K562 (cell line): ENCODE data around the gene TMEM126A. TPM values are rescaled to one million over a fixed set of nuclear protein-coding genes. Genes with fewer than 3 reads are reported as not detected.
A peak's percentile ranks its signal among the peaks of the same experiment; 100 is the strongest.

ENCODE experiments used
- ATAC-seq: fragments of 200-7000 bp; cut with Tn5 transposase; 3 replicates; pipeline ENCODE4 v1.9.1; 2020; ENCODE audit warnings: moderate library complexity
- BruUV-seq: library from RNA; stranded (reverse); fragments of 400-500 nt; replicated peaks from 2 replicates; lab custom pipeline; 2021; lab: Mats Ljungman, UMichigan
- CTCF ChIA-PET: fragments of 300-600 bp; formaldehyde crosslinking; extraction: SDS; loops from one replicate; lab custom pipeline; 2021; ENCODE audit warnings: low intra/inter-chr PET ratio; lab: Yijun Ruan, JAX
- POLR2A ChIA-PET: fragments of 300-600, 350-650 bp; sonication (Branson Sonifier 250); formaldehyde crosslinking; extraction: SDS; loops from one replicate; lab custom pipeline; 2021; ENCODE audit warnings: antibody characterized with exemption, inconsistent platforms; lab: Yijun Ruan, JAX
- DNase-seq, 4 experiments: peaks; one replicate each; pipeline versions ENCODE4 v3.0.0 to v3.0.0-alpha.2; 2011 to 2018; ENCODE audit warnings: low spot score in 3 of 4, mixed read lengths in 3 of 4; ENCODE audit errors: extremely low read depth in 1 of 4
- FAIRE-seq: peaks from 2 replicates; lab custom pipeline; 2011; peaks lifted over from hg19 to GRCh38; lab: Jason Lieb, UNC
- H2AFZ ChIP-seq: 2 replicates; pipeline ENCODE4 v1.6.0; 2011; ENCODE audit warnings: low read depth, low read length, control low read depth, inconsistent platforms
- H3K27ac ChIP-seq: fragments of 200-600 bp; 3 replicates; pipeline ENCODE4 v1.8.0; 2011; ENCODE audit warnings: low read depth, mild to moderate bottlenecking, control low read depth, inconsistent platforms, low read length, moderate library complexity, mixed read lengths; ENCODE audit errors: extremely low read depth
- H3K27me3 ChIP-seq, 2 experiments: fragments of 300-600 bp in 1 of 2; 2 replicates in 1 of 2; 3 replicates in 1 of 2; pipeline versions ENCODE4 v1.6.0 to v1.8.0; 2011; ENCODE audit warnings: inconsistent platforms in 2 of 2, low read length in 2 of 2, mild to moderate bottlenecking in 1 of 2, mixed read lengths in 1 of 2, moderate library complexity in 1 of 2; ENCODE audit not compliant: control insufficient read depth in 2 of 2, insufficient read depth in 2 of 2
- H3K36me3 ChIP-seq: fragments of 300-600 bp; 3 replicates; pipeline ENCODE4 v1.8.0; 2011; ENCODE audit warnings: mild to moderate bottlenecking, low read length, inconsistent platforms; ENCODE audit not compliant: control insufficient read depth, insufficient read depth
- H3K4me1 ChIP-seq, 2 experiments: fragments of 200-600 bp in 1 of 2; replicated peaks in 1 of 2; 2 replicates in 1 of 2; 3 replicates in 1 of 2; pipeline versions ENCODE4 v1.5.1 to v1.8.0; 2011; ENCODE audit warnings: inconsistent platforms in 2 of 2, low read length in 2 of 2, mild to moderate bottlenecking in 1 of 2, mixed read lengths in 1 of 2, moderate library complexity in 1 of 2; ENCODE audit not compliant: control insufficient read depth in 2 of 2, insufficient read depth in 2 of 2
- H3K4me2 ChIP-seq: 2 replicates; pipeline ENCODE4 v1.6.1; 2011; ENCODE audit warnings: low read length, control low read depth, inconsistent platforms, mixed read lengths; ENCODE audit not compliant: insufficient read depth
- H3K4me3 ChIP-seq: fragments of 200-600 bp; sonication (generic), shearing (Covaris generic); 2 replicates; pipeline ENCODE4 v1.5.1; 2016; ENCODE audit warnings: control low read depth, inconsistent platforms
- H3K79me2 ChIP-seq: fragments of 200-600 bp; 3 replicates; pipeline ENCODE4 v1.8.0; 2011; ENCODE audit warnings: low read length, inconsistent platforms; ENCODE audit not compliant: control insufficient read depth, insufficient read depth
- H3K9ac ChIP-seq, 2 experiments: 2 replicates each; pipeline versions ENCODE4 v1.6.0 to v1.6.1; 2011; ENCODE audit warnings: low read depth in 2 of 2, low read length in 2 of 2, control low read depth in 1 of 2, inconsistent platforms in 1 of 2, mild to moderate bottlenecking in 1 of 2, mixed read lengths in 1 of 2; ENCODE audit not compliant: insufficient read depth in 1 of 2
- H3K9me1 ChIP-seq: one replicate; pipeline ENCODE4 v1.6.0; 2011; ENCODE audit warnings: inconsistent platforms, mild to moderate bottlenecking, low read length, moderate library complexity; ENCODE audit not compliant: control insufficient read depth, insufficient read depth
- H3K9me3 ChIP-seq: replicated peaks from 2 replicates; pipeline ENCODE4 v1.5.1; 2011; ENCODE audit warnings: low read depth, low read length, inconsistent platforms; ENCODE audit not compliant: control insufficient read depth, insufficient read depth
- H4K20me1 ChIP-seq: replicated peaks from 2 replicates; pipeline ENCODE4 v1.6.1; 2011; ENCODE audit warnings: low read length, inconsistent platforms, mixed read lengths; ENCODE audit not compliant: control insufficient read depth, insufficient read depth
- C11orf30 ChIP-seq: fragments of 450-650 bp; IDR thresholded peaks from 2 replicates; pipeline ENCODE4 v1.6.1; 2016; ENCODE audit warnings: low read depth, mild to moderate bottlenecking
- ELF4 ChIP-seq: fragments of 450-650 bp; formaldehyde crosslinking; IDR thresholded peaks from 2 replicates; pipeline ENCODE4 v1.4.0; 2022; ENCODE audit warnings: missing genetic modification characterization
- HMG20A ChIP-seq: fragments of 450-650 bp; formaldehyde crosslinking; conservative IDR thresholded peaks from 2 replicates; pipeline ENCODE4 v1.4.0; 2020; ENCODE audit warnings: mild to moderate bottlenecking, mixed read lengths
- LEF1 ChIP-seq: fragments of 450-650 bp; IDR thresholded peaks from 2 replicates; pipeline ENCODE4 v1.6.1; 2016; ENCODE audit warnings: mild to moderate bottlenecking
- MAFF ChIP-seq: IDR thresholded peaks from 2 replicates; pipeline ENCODE4 v1.6.1; 2012; ENCODE audit warnings: low read length, improper control_type of control experiment
- MAFG ChIP-seq: fragments of 450-650 bp; conservative IDR thresholded peaks from 2 replicates; pipeline ENCODE4 v1.6.1; 2016; ENCODE audit warnings: missing genetic modification characterization, missing compliant biosample characterization
- MAFK ChIP-seq: IDR thresholded peaks from 2 replicates; pipeline ENCODE4 v1.6.1; 2011; ENCODE audit warnings: low read length, improper control_type of control experiment
- RBM34 ChIP-seq: fragments of 200-400 bp; formaldehyde crosslinking; IDR thresholded peaks from 2 replicates; pipeline ENCODE4 v1.6.1; 2018; ENCODE audit warnings: low read length, borderline replicate concordance; ENCODE audit not compliant: insufficient read depth
- TAF15 ChIP-seq: fragments of 200-400 bp; formaldehyde crosslinking; IDR thresholded peaks from 2 replicates; pipeline ENCODE4 v1.6.1; 2017; ENCODE audit warnings: mild to moderate bottlenecking, low read depth, low read length, moderate library complexity
- TEAD2 ChIP-seq: fragments of 450-650 bp; IDR thresholded peaks from 2 replicates; pipeline ENCODE4 v1.6.1; 2016; ENCODE audit warnings: missing genetic modification characterization, control low read depth, missing compliant biosample characterization
- ZNF121 ChIP-seq: sonication (generic); formaldehyde crosslinking; conservative IDR thresholded peaks from 2 replicates; pipeline ENCODE4 v1.8.0; 2022; ENCODE audit warnings: missing genetic modification reagents
- ZNF197 ChIP-seq: fragments of 200-800 bp; sonication (Bioruptor generic); IDR thresholded peaks from 2 replicates; pipeline ENCODE4 v1.6.1; 2016; ENCODE audit warnings: low read depth, missing genetic modification characterization, missing compliant biosample characterization
- ZNF316 ChIP-seq: fragments of 450-650 bp; IDR thresholded peaks from 2 replicates; pipeline ENCODE4 v1.6.1; 2016
- ZNF707 ChIP-seq: fragments of 250-450 bp; sonication (Bioruptor Pico); conservative IDR thresholded peaks from 2 replicates; pipeline ENCODE4 v1.8.0; 2022; ENCODE audit warnings: inconsistent platforms, mild to moderate bottlenecking, moderate library complexity
- ZNF764 ChIP-seq: fragments of 250-450 bp; sonication (Bioruptor Pico); IDR thresholded peaks from 2 replicates; pipeline ENCODE4 v1.4.0; 2020; ENCODE audit warnings: low read depth, mild to moderate bottlenecking, moderate library complexity
- WGBS: fragments of 100-300 bp; shearing (Covaris generic); methylation state at CpG from one replicate; pipeline ENCODE4 v1.1.6; 2016; ENCODE audit warnings: low coverage, mixed read lengths; ENCODE audit not compliant: insufficient coverage; ENCODE audit errors: missing lambda C conversion rate; 5-methylcytosine and 5-hydroxymethylcytosine counted together
- in situ Hi-C: fragments of 300-500 bp; cut with MboI; formaldehyde crosslinking; loops from 4 replicates; pipeline ENCODE4 v1.15.0; 2018; ENCODE audit warnings: inconsistent platforms, mixed read lengths
- intact Hi-C: fragments of 100-400 bp; cut with micrococcal nuclease; formaldehyde crosslinking; loops from 2 replicates; pipeline ENCODE4 v1.14.2; 2022
- polyA plus RNA-seq, 8 experiments: library from polyadenylated mRNA; depleted of rRNA in 4 of 8; stranded (reverse) in 5 of 8; unstranded in 3 of 8; fragments of >200 nt; fragmentation: Nextera tagmentation in 2 of 8; fragmentation: Illumina TruSeq in 1 of 8; extraction: Ambion mirVana in 2 of 8; extraction: Trizol in 1 of 8; gene quantifications; 2 replicates each; pipeline versions ENCODE4 v1.2.1 to v1.2.3, GENCODE V29; 2011 to 2014; ENCODE audit warnings: inconsistent platforms in 1 of 8, missing spikeins in 1 of 8
- total RNA-seq, 7 experiments: library from RNA; depleted of rRNA in 6 of 7; stranded (reverse); fragments of >200 nt in 6 of 7; fragmentation: Illumina TruSeq in 2 of 7; extraction: Trizol in 2 of 7; gene quantifications; 2 replicates each; pipeline versions ENCODE4 v1.2.1 to v1.2.3, GENCODE V29; 2011 to 2021; ENCODE audit warnings: low replicate concordance in 1 of 7
- TF ChIP-seq, protein P1 (sequence below): fragments of 450-650 bp; formaldehyde crosslinking; IDR thresholded peaks from 2 replicates; pipeline ENCODE4 v1.4.0; 2020; ENCODE audit warnings: mild to moderate bottlenecking, mixed read lengths
- TF ChIP-seq, protein P2 (sequence below): sonication (generic); formaldehyde crosslinking; IDR thresholded peaks from 2 replicates; pipeline ENCODE4 v1.8.0; 2022; ENCODE audit warnings: mild to moderate bottlenecking, missing genetic modification reagents
- TF ChIP-seq, protein P3 (sequence below): fragments of 250-450 bp; sonication (Bioruptor Pico); IDR thresholded peaks from 2 replicates; pipeline ENCODE4 v1.4.0; 2020; ENCODE audit warnings: borderline replicate concordance
- TF ChIP-seq, protein P4 (sequence below): fragments of 250-450 bp; sonication (Bioruptor Pico); IDR thresholded peaks from 2 replicates; pipeline ENCODE4 v1.9.0; 2021; ENCODE audit warnings: mild to moderate bottlenecking
- TF ChIP-seq, protein P5 (sequence below): sonication (generic); formaldehyde crosslinking; IDR thresholded peaks from 2 replicates; pipeline ENCODE4 v1.8.0; 2022; ENCODE audit warnings: mild to moderate bottlenecking, low read depth, missing genetic modification reagents

The TMEM126A gene
- total and polyA plus RNA-seq, 9 of the 15 experiments (the other 6 are each of a cell fraction or from before 2014, with no cell fraction given) = 19.3 to 154 (median 56.3) TPM

DNA sequence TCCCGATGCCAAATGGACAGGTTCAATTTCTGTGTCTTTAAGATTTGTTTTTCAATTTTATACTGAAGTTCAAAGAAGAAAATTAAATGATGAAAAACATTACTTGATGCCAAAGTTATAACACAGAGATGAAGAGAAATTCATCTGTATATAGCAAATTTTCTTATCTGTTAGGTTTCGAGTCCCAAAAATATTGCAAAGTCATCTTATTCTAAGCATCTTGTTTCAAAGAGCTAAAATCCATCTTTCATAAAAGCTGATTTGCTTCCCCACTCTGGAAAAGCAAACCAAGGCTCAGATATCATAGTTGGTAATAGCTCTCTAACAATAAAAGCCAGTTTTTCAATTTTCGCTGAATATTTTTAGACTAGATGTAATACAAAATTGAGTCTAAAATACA, 57.2 kb downstream of the TMEM126A start:
- Histone ChIP-seq H3K27me3 (peaks cover 4% of the 10 kb centered on the region in 2 experiments; a peak in 2 of 5 replicates), H2AFZ (no peak overlapping the region), H3K9ac (no peak overlapping the region), H3K27ac (no peak overlapping the region), H3K9me3 (no peaks in the 10 kb centered on the region), H3K9me1 (no peaks in the 10 kb centered on the region), H3K4me1 (no peaks in the 10 kb centered on the region), H3K79me2 (no peaks in the 10 kb centered on the region), H4K20me1 (no peaks in the 10 kb centered on the region), H3K4me2 (no peak overlapping the region), H3K36me3 (no peaks in the 10 kb centered on the region), H3K4me3 (no peak overlapping the region)
- POLR2A ChIA-PET = interaction anchor here (0.6 kb wide), 1 partner anchor 627 kb away, joined by 3 read pairs; no protein-coding TSS in a partner anchor
- BruUV-seq = no TSS peak
- DNase-seq = no peak
- CTCF ChIA-PET = no interaction called here
- FAIRE-seq = no peak
- in situ Hi-C loops (no loop called here), intact Hi-C loops (no loop called here)
- 2% methylated on average over 3 of the region's 3 CpGs for WGBS
- no peak for ATAC-seq
- TF ChIP-seq TEAD2 (tag) (no peak), MAFF (peak; percentile 66), ZNF707 (no peak), C11orf30 (peak; percentile 74), LEF1 (no peak), ELF4 (no peak), ZNF197 (CRISPR knock-in tag) (no peak), HMG20A (CRISPR knock-in tag) (no peak), MAFG (tag) (peak; percentile 77), RBM34 (no peak), ZNF316 (peak; percentile 88), MAFK (peak; percentile 55; the same call in 1 of the 2 replicates), ZNF764 (CRISPR knock-in tag) (no peak), ZNF121 (no peak), TAF15 (no peak)
- TF ChIP-seq, protein P1, sequence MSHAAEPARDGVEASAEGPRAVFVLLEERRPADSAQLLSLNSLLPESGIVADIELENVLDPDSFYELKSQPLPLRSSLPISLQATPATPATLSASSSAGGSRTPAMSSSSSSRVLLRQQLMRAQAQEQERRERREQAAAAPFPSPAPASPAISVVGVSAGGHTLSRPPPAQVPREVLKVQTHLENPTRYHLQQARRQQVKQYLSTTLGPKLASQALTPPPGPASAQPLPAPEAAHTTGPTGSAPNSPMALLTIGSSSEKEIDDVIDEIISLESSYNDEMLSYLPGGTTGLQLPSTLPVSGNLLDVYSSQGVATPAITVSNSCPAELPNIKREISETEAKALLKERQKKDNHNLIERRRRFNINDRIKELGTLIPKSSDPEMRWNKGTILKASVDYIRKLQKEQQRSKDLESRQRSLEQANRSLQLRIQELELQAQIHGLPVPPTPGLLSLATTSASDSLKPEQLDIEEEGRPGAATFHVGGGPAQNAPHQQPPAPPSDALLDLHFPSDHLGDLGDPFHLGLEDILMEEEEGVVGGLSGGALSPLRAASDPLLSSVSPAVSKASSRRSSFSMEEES (CRISPR knock-in tag) = no peak
- TF ChIP-seq, protein P2, sequence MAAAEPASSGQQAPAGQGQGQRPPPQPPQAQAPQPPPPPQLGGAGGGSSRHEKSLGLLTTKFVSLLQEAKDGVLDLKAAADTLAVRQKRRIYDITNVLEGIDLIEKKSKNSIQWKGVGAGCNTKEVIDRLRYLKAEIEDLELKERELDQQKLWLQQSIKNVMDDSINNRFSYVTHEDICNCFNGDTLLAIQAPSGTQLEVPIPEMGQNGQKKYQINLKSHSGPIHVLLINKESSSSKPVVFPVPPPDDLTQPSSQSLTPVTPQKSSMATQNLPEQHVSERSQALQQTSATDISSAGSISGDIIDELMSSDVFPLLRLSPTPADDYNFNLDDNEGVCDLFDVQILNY = no peak
- TF ChIP-seq, protein P3, sequence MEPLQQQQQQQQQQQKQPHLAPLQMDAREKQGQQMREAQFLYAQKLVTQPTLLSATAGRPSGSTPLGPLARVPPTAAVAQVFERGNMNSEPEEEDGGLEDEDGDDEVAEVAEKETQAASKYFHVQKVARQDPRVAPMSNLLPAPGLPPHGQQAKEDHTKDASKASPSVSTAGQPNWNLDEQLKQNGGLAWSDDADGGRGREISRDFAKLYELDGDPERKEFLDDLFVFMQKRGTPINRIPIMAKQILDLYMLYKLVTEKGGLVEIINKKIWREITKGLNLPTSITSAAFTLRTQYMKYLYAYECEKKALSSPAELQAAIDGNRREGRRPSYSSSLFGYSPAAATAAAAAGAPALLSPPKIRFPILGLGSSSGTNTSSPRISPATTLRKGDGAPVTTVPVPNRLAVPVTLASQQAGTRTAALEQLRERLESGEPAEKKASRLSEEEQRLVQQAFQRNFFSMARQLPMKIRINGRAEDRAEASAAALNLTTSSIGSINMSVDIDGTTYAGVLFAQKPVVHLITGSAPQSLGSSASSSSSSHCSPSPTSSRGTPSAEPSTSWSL = no peak
- TF ChIP-seq, protein P4, sequence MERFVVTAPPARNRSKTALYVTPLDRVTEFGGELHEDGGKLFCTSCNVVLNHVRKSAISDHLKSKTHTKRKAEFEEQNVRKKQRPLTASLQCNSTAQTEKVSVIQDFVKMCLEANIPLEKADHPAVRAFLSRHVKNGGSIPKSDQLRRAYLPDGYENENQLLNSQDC (CRISPR knock-in tag) = no peak
- TF ChIP-seq, protein P5, sequence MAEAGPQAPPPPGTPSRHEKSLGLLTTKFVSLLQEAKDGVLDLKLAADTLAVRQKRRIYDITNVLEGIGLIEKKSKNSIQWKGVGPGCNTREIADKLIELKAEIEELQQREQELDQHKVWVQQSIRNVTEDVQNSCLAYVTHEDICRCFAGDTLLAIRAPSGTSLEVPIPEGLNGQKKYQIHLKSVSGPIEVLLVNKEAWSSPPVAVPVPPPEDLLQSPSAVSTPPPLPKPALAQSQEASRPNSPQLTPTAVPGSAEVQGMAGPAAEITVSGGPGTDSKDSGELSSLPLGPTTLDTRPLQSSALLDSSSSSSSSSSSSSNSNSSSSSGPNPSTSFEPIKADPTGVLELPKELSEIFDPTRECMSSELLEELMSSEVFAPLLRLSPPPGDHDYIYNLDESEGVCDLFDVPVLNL = no peak
